SK-N-MC (cell line): ENCODE data around the gene ARFGEF2.

Experiments used
- EZH2 ChIP-seq: fragments of 200-600 bp; sonication (generic); IDR thresholded peaks from one replicate; pipeline ENCODE4 v1.6.1; 2017; ENCODE audit warnings: antibody characterized with exemption
- POLR2AphosphoS5 ChIP-seq: IDR thresholded peaks from 2 replicates; pipeline ENCODE4 v1.6.1; 2012; ENCODE audit warnings: mild to moderate bottlenecking, low read depth, low read length, borderline replicate concordance

DNA sequence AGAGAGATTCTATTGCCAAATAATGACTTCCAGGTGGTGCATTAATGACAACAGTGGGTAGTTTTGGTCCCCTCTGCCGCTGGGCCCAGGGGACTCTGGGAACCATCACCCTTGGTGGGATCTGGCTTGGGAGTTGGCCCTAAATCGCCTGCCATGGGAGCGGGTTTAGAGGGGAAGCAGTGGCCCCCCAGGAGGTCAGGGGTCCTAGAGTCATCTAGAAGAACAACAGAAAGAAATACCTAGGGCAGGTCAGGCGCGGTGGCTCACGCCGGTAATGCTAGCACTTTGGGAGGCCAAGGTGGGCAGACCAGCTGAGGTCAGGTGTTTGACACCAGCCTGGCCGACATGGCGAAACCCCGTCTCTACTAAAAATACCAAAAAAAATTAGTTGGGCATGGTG lies 17.8 kb upstream of the ARFGEF2 start:
- no peak for TF ChIP-seq POLR2AphosphoS5
- no peak for TF ChIP-seq EZH2
